ENCODE results near the gene MIOS. TPM values are rescaled to one million over a fixed set of nuclear protein-coding genes. Genes with fewer than 3 reads are reported as not detected.

The MIOS gene
- total and polyA plus RNA-seq, 2 of the 4 experiments (the other 2 are of a cell fraction), result 10.6 to 32.4 TPM

- H3K56ac ChIP-seq (ENCODE audit: extremely low read depth, insufficient read depth, low read length), result no peak overlapping the region
- no peak overlapping the region for H4K5ac ChIP-seq (ENCODE audit: low read depth, low read length)
- no peak overlapping the region for H4K8ac ChIP-seq (ENCODE audit: low read depth in 2 of 2, low read length in 2 of 2)
- ChIA-PET CTCF (no interaction called here), POLR2A (ENCODE audit: unreplicated experiment) (no interaction called here)
- DNase-seq (no peak), ATAC-seq (ENCODE audit: low read depth) (no peak)
- H3K36me3 ChIP-seq (ENCODE audit: control insufficient read depth, insufficient read depth, low read length), result peaks cover 5% of the 10 kb centered on the region; the same call in 1 of the 2 replicates
- no peak overlapping the region for H3K9ac ChIP-seq (ENCODE audit: low read depth, low read length)
- H2BK15ac ChIP-seq (ENCODE audit: low read depth, low read length), result no peak overlapping the region
- no peak overlapping the region for H2AK9ac ChIP-seq (replicated peaks; ENCODE audit: low read depth, low read length, poor library complexity)
- TF ChIP-seq FOS (IDR thresholded peaks at IDR 0.05; ENCODE audit: low read depth, low read length) (no peak), MAZ (IDR thresholded peaks at IDR 0.05; ENCODE audit: borderline replicate concordance, low read depth, low read length) (no peak), NFE2L2 (IDR thresholded peaks at IDR 0.05; ENCODE audit: low read depth, low read length) (no peak), CHD1 (IDR thresholded peaks at IDR 0.05; ENCODE audit: low read depth, low read length) (no peak), CEBPB (IDR thresholded peaks at IDR 0.05; ENCODE audit: low read depth, low read length) (no peak)
- TF ChIP-seq, protein P1, sequence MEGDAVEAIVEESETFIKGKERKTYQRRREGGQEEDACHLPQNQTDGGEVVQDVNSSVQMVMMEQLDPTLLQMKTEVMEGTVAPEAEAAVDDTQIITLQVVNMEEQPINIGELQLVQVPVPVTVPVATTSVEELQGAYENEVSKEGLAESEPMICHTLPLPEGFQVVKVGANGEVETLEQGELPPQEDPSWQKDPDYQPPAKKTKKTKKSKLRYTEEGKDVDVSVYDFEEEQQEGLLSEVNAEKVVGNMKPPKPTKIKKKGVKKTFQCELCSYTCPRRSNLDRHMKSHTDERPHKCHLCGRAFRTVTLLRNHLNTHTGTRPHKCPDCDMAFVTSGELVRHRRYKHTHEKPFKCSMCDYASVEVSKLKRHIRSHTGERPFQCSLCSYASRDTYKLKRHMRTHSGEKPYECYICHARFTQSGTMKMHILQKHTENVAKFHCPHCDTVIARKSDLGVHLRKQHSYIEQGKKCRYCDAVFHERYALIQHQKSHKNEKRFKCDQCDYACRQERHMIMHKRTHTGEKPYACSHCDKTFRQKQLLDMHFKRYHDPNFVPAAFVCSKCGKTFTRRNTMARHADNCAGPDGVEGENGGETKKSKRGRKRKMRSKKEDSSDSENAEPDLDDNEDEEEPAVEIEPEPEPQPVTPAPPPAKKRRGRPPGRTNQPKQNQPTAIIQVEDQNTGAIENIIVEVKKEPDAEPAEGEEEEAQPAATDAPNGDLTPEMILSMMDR (conservative IDR thresholded peaks at IDR 0.05; ENCODE audit: low read depth, low read length), result no peak
- peaks cover 27 to 41% of the 10 kb centered on the region in 2 experiments for H3K79me1 ChIP-seq (ENCODE audit: low read depth in 1 of 2, low read length in 2 of 2)
- intact Hi-C loops (cut with micrococcal nuclease), result no loop called here
- dilution Hi-C loops (cut with HindIII; ENCODE audit: low sequenced_read_pairs, unreplicated experiment), result no loop called here
- H3K4me3 ChIP-seq (ENCODE audit: insufficient read depth, low read depth, low read length), result no peak overlapping the region
- no peaks in the 10 kb centered on the region for H4K20me1 ChIP-seq (ENCODE audit: insufficient read depth, low read length)
- WGBS, 2 experiments (ENCODE audit: extremely low coverage in 2 of 2, insufficient read length in 1 of 2), result no CpG with 5 or more reads among the region's 5 CpGs
- H2BK20ac ChIP-seq (ENCODE audit: low read depth, low read length), result no peak overlapping the region
- H2BK5ac ChIP-seq (ENCODE audit: low read depth, low read length, poor library complexity, severe bottlenecking), result no peak overlapping the region
- H2AFZ ChIP-seq (replicated peaks; ENCODE audit: low read length, poor library complexity), result no peak overlapping the region
- peaks cover 4% of the 10 kb centered on the region for H3K4me1 ChIP-seq (ENCODE audit: control insufficient read depth, insufficient read depth, low read length)
- H3K27me3 ChIP-seq (ENCODE audit: control insufficient read depth, insufficient read depth, low read length), result no peaks in the 10 kb centered on the region
- peaks cover 11% of the 10 kb centered on the region; the same call in 1 of the 2 replicates for H3K9me1 ChIP-seq (ENCODE audit: insufficient read depth, low read length)
- H3K18ac ChIP-seq (ENCODE audit: low read depth, low read length), result no peak overlapping the region
- no peak overlapping the region for H3K4me2 ChIP-seq (ENCODE audit: low read depth, low read length)
- H3K4ac ChIP-seq (ENCODE audit: low read depth, low read length), result no peak overlapping the region
- H4K91ac ChIP-seq (ENCODE audit: insufficient read depth, low read depth, low read length), result no peak overlapping the region
- no TSS peak for BruUV-seq (replicated peaks)
- no peak overlapping the region for H3K23ac ChIP-seq (ENCODE audit: low read depth, low read length)
- H2AK5ac ChIP-seq (ENCODE audit: low read depth, low read length), result no peak overlapping the region
- H3K14ac ChIP-seq (replicated peaks; ENCODE audit: low read depth, low read length), result no peak overlapping the region
- H3K9me3 ChIP-seq (ENCODE audit: control insufficient read depth, insufficient read depth, low read length), result no peaks in the 10 kb centered on the region
- H2BK120ac ChIP-seq (ENCODE audit: low read depth, low read length), result no peak overlapping the region
- in situ Hi-C loops (cut with MboI; ENCODE audit: low sequenced_read_pairs), result no loop called here
- H3K27ac ChIP-seq (ENCODE audit: insufficient read depth, low read length), result no peak overlapping the region
Observed at GRCh38 chr7:7569081-7569527, 2.4 kb downstream of the MIOS start.
